Measurements from ENCODE around the gene ITPR1. TPM values are rescaled to one million over a fixed set of nuclear protein-coding genes. Genes with fewer than 3 reads are reported as not detected.

ITPR1 gene
- total RNA-seq, 1 experiment from 2014 or later, result 13.8 TPM

DNA sequence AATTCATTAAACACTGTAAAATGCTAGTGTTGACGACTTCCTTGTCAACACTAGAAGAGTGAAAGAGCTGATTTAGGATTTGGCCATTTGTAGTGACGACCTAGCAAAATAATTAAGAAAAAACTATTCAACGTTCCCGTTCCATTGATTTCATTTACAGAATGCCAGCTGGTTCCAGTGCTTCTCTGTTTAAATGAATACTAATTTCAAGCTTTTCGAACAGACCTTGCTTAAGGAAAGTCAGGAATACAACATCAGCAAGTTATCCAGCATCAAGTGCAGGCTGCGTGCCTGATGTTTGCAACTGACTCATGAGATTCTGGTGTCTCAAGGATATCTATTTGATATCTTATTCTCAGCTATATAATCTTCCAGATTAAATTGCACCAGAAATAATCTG, 387.7 kb downstream of the ITPR1 start:
- in situ Hi-C loops (cut with HindIII; ENCODE audit: low pct_unique_long_range_greater_than_20kb, low sequenced_read_pairs), result no loop called here
- no peak for DNase-seq (ENCODE audit: low read depth)

DNA sequence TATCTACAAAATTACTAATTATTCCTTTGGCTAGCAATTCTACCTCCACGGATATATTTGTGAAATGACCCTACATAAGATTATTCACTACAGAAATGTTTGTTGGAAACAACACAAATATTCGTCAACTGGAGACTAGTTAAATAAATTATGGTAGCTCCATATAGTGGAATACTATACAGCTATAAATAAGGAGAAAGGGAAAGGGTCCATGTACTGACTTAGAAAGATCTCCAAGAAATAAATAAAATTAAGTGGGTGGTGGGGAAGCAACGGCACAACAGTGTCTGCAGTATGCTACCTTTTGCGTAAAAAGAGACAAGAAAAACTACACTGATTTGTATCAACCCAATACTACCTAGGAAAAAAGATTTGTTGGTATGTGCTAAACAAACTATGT, 389.4 kb downstream of the ITPR1 start:
- no peak for DNase-seq (ENCODE audit: low read depth)
- in situ Hi-C loops (cut with HindIII; ENCODE audit: low pct_unique_long_range_greater_than_20kb, low sequenced_read_pairs), result no loop called here

DNA sequence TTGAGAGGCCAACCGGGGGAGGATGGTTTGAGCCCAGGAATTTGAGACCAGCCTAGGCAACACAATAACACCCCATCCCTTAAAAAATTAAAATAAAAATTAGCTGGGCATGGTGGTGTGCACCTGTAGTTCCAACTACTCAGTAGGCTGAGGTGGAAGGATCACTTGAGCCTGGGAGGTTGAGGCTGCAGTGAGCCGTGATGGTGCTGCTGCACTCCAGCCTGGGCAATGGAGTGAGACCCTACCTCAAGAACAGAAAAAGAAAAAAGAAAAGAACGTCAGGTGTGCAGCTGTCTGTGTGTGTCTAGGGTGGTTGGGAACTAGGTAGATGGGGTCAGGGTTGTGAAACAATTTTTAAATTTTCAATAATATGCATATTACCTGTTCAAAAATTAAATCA, 389.9 kb downstream of the ITPR1 start:
- in situ Hi-C loops (cut with HindIII; ENCODE audit: low pct_unique_long_range_greater_than_20kb, low sequenced_read_pairs), result no loop called here
- DNase-seq (ENCODE audit: low read depth), result no peak

DNA sequence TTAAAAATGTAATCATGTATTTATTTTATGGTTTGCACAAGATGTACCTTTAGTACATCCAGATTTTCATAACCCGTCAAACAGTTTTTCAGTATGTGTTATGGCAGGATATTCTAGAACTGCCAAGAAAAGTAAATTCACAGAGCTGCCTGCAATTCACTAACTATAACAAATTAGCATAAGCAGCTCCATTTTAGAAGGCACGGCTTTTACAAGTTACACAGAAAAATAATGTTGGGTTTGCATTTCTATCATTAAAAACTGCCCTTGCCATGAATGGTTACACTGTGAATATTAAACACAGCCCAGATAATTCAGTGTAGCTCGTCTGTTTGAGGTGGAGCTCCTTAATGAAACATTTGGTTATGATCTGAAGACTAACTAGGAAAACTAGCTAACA, 391.7 kb downstream of the ITPR1 start:
- in situ Hi-C loops (cut with HindIII; ENCODE audit: low pct_unique_long_range_greater_than_20kb, low sequenced_read_pairs), result no loop called here
- DNase-seq (ENCODE audit: low read depth), result no peak

DNA sequence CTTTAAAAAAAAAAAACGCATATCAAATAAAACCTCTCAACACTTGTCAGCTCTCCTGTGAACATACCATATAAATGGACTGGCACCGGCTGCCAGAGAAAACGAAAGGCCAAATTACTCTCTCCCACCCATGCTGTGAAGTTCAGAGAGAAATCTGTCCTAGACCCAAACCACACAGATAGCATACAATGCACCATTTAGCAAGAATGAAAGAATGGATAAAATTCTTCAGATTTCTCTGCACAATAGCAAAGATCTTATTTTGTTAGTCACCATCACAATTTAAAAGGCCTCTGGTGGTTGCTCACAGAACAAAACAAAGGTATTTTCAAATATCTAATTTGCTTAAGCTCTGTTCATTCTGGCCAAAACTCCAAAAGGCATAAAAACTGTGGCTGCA, 392.2 kb downstream of the ITPR1 start:
- in situ Hi-C loops (cut with HindIII; ENCODE audit: low pct_unique_long_range_greater_than_20kb, low sequenced_read_pairs), result no loop called here
- DNase-seq (ENCODE audit: low read depth), result no peak

DNA sequence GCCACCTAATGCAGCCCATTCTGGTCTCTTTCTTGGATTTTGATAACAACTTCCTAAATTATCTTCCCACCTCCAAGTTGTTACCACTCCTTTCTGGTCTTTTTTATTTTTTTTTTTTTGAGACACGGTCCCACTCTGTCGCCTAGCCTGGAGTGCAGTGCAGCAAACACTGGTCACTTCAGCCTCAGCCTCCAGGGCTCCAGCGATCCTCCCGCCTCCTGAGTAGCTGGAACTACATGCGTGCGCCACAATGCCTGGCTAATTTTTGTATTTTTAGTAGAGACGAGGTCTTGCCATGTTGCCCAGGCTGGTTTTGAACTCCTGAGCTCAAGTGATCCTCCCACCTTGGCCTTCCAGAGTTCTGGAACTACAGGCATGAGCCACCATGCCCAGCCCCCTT, 393.3 kb downstream of the ITPR1 start:
- DNase-seq (ENCODE audit: low read depth), result no peak
- in situ Hi-C loops (cut with HindIII; ENCODE audit: low pct_unique_long_range_greater_than_20kb, low sequenced_read_pairs), result no loop called here

DNA sequence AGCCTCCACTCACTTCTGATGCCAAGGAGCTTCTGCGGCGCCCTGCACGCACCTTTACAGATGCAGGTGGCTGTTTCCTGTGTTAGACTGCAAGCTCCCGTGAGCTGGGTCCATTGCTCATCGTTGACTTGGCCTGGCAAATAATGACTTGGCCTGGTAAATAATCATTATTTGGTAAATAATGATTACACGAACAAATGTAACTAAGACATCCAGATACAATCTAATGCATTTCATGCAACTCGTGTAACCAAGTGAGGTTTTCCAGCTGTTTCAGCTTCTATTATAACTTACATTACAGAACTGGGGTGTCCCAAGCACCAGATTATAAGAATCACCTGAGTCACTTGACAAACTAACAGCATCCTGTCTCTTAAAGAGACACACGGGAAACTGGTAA, 394.0 kb downstream of the ITPR1 start:
- DNase-seq (ENCODE audit: low read depth), result no peak
- in situ Hi-C loops (cut with HindIII; ENCODE audit: low pct_unique_long_range_greater_than_20kb, low sequenced_read_pairs), result no loop called here

DNA sequence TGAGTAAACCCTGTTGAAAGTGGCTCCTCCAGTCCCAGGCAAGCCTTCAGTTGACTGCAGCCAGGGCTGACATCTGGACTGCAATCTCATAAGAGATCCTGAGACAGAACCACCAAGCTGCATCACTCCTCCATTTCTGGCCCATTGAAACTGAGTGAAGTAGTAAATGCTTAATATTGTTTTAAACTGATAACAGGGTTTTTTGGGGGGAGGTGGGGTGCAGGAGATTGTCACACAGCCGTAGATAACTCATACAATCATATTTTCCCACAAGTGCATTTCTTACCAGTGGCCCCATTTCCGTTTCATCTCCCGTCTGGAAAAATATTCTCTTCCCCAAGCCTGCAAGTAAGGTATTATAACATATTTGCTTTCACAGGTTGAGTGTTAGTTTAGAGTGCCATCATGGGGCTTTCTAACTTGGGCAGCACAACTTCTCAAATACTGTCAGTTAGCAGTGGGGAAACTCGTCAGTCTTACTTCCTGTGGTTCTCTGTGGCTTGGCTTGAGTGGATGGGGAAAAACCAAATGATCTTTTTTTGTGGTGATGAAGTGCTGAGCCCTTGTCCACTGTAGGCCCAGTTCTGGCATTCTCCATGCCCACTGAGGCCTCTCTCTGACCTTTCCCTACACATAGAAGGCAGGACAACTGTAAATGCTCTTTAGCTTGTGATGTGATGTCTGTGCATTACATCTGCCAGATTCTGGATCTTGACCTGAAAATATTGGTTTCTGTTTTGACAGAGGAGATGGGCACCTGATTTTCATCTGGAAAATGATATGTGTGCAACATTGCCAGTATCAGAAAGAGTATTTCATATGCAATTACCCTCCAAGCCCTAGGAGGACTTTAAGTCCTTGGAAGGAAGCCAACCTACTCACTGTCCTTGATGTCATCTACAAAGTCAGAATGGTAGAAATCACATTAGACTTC, 396.0 kb downstream of the ITPR1 start:
- no peak for DNase-seq (ENCODE audit: low read depth)
- in situ Hi-C loops (cut with HindIII; ENCODE audit: low pct_unique_long_range_greater_than_20kb, low sequenced_read_pairs), result no loop called here

DNA sequence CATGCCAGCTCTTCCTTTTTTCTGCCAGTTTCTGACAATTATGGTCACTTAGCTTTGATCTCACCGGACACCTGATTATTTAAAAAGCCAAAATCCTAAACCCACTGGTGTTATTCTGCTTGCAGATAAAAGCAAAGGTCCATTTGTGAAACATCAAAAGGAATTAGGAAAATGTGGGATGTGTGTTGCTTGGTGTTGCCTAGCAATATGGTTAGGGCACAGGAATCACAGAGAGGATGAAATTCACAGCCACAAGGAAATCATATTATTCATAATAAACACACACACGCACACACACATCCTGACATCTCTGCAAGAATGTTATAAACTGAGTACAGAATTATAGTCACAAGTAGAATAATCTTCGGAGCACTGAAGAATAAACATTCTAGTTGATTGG, 396.7 kb downstream of the ITPR1 start:
- in situ Hi-C loops (cut with HindIII; ENCODE audit: low pct_unique_long_range_greater_than_20kb, low sequenced_read_pairs), result no loop called here
- DNase-seq (ENCODE audit: low read depth), result no peak

DNA sequence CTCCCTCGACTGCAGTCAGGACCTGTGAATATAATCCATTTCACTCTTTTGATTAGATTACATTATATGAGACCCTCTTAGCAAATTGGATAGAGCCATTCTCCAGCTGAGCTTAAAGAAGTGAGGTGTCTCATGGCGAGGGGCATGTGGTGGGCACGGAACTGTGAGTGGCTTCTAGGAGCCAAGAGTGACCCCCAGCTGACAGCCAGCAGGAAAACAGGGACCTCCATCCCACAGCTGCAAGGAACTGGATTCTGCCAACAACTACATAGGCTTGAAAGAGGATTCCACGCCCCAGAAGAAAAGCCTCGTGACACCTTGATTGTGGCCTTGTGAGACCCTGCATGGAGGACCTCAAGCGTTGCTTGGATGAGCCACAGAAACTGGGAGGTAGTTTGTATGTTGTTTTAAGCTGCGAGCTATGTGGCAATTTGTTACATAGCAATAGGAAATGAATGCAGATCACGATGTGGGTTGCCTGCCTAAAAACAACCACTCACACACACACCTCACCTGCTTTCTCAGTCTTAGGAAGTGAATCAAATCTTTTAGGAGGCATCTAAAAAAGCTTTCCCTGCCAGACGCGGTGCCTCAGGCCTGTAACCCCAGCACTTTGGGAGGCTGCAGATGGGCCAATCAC, 401.9 kb downstream of the ITPR1 start:
- in situ Hi-C loops (cut with HindIII; ENCODE audit: low pct_unique_long_range_greater_than_20kb, low sequenced_read_pairs), result no loop called here
- no peak for DNase-seq (ENCODE audit: low read depth)

DNA sequence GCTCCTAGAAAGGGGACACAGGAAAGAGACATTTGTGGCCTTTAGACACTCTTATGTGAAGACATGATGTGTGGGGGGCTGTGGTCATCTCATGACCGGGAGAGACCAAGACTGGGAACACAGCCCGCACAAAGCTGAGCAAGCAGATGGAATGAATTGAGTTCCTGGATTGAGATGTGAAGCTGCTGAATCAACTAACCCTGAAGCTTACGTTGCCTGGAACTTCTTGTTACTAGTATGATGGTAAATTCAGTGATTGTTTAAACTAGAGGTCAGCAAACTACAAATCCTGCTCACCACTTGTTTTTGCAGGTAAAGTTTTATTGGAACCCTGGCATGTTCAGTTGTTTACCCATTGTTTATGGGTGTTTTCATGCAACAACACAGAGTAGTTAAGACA, 402.7 kb downstream of the ITPR1 start:
- DNase-seq (ENCODE audit: low read depth), result no peak
- in situ Hi-C loops (cut with HindIII; ENCODE audit: low pct_unique_long_range_greater_than_20kb, low sequenced_read_pairs), result no loop called here

Other genes with a start within 250 kb of the ITPR1 start
- 7.8 and 10.5 TPM in 2 replicates for gene SETMAR, start 190.0 kb upstream of the ITPR1 start, total RNA-seq (2014; rRNA removed; shearing (Covaris generic); ENCODE audit: low replicate concordance)
- gene SUMF1, start 26.1 kb upstream of the ITPR1 start, total RNA-seq (2014; rRNA removed; shearing (Covaris generic); ENCODE audit: low replicate concordance), result 27.6 and 32.3 TPM in 2 replicates

Measured in Caki2 (cell line).